Adipocyte (in vitro differentiated cells): ENCODE measurements around the gene GMFB.

Source experiments
- DNase-seq: peaks from one replicate; pipeline ENCODE4 v3.0.0-alpha.2; 2015; ENCODE audit warnings: low read depth
- H3K27me3 ChIP-seq: replicated peaks from 2 replicates; pipeline ENCODE4 v1.7.0; 2013; ENCODE audit warnings: mild to moderate bottlenecking, low read length, moderate library complexity; ENCODE audit not compliant: control insufficient read depth, insufficient read depth
- H3K36me3 ChIP-seq: 2 replicates; pipeline ENCODE4 v1.7.0; 2013; ENCODE audit warnings: low read length, mild to moderate bottlenecking, moderate library complexity; ENCODE audit not compliant: control insufficient read depth, insufficient read depth, severe bottlenecking
- H3K4me1 ChIP-seq: 2 replicates; pipeline ENCODE4 v1.7.0; 2013; ENCODE audit warnings: mild to moderate bottlenecking, low read length, moderate library complexity; ENCODE audit not compliant: control insufficient read depth, insufficient read depth
- H3K4me3 ChIP-seq: 2 replicates; pipeline ENCODE4 v1.7.0; 2013; ENCODE audit warnings: mild to moderate bottlenecking, low read length, moderate library complexity
- H3K9ac ChIP-seq: 2 replicates; pipeline ENCODE4 v1.7.0; 2013; ENCODE audit warnings: mild to moderate bottlenecking, low read length, moderate library complexity
- H3K9me3 ChIP-seq: 2 replicates; pipeline ENCODE4 v1.7.0; 2013; ENCODE audit warnings: mild to moderate bottlenecking, low read length, moderate library complexity; ENCODE audit not compliant: control insufficient read depth

GMFB gene

DNA sequence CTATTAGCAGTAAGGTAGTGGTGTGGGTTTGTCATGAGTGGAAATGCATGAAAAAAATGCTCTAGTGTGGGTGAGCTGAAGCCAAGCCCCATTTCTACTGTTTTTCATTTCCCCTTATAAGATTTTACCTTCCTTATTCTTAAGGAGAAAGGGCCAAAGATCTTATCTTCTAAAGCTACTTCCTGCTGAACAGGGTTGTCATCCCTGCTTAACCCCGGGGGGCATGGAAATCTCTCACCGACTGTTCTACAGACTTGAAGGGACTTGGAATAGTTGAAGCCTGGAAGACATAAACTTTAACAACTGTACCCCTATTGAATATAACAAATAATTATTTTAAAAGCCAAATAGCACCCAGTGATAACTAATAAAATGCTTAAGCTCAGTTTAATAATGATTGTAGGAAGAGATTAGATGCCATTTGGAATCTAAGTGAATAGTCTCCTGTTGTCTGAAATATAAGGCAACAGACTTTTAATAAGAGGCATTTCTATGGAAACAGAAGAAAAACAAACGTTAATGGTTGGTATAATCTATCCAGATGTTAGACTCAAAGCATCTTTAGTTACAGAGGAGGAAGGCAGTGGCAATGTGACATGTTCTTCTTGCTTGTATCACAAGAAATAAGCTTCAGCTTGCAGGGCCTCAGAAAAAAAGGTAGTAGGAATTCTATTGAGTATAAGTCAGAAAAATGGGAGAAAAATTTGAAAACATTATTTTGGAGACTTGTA lies 1.8 kb upstream of the GMFB start:
- DNase-seq, result no peak
- Histone ChIP-seq H3K4me1 (peaks cover 19% of the 10 kb centered on the region), H3K9me3 (no peaks in the 10 kb centered on the region), H3K36me3 (no peaks in the 10 kb centered on the region), H3K27me3 (no peaks in the 10 kb centered on the region), H3K9ac (no peak overlapping the region), H3K4me3 (no peak overlapping the region)

DNA sequence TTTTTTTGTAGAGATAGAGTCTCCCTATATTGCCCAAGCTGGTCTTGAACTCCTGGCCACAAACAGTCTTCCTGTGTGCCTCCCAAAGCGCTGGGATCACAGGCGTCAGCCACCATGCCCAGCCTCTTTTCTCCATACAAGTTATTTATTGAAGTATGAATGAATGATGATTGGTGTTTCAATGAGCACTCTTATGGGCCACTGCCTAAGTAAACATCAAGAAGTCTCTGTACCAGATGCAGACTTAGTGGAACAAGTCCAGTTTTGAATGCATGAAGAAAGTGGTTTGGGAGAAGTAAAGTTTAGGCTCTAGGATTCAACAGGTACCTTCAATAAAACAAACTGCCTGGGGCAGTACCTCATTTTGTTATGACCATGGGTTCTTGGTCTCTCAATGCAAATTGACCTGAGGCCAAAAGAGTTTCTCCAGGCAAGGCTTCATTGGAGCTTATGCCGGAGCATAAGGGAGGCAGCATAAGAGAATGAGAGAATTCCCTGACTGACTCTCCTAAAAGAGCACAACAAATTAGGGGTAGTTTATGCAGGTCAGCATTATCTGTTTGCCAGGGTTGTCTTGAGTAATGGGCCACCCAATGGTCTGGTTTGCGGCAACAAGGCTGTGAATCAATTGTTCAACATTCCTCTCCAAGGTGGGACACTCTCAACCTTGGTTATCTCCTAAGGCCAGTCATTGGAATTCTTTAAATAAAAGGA lies 1.1 kb upstream of the GMFB start:
- peaks cover 19% of the 10 kb centered on the region for H3K4me1 ChIP-seq
- H3K36me3 ChIP-seq, result no peaks in the 10 kb centered on the region
- no peak for DNase-seq
- H3K9me3 ChIP-seq, result no peaks in the 10 kb centered on the region
- H3K9ac ChIP-seq, result peak overlapping the region; percentile 99
- peak overlapping the region; percentile 99 for H3K4me3 ChIP-seq
- no peaks in the 10 kb centered on the region for H3K27me3 ChIP-seq

DNA sequence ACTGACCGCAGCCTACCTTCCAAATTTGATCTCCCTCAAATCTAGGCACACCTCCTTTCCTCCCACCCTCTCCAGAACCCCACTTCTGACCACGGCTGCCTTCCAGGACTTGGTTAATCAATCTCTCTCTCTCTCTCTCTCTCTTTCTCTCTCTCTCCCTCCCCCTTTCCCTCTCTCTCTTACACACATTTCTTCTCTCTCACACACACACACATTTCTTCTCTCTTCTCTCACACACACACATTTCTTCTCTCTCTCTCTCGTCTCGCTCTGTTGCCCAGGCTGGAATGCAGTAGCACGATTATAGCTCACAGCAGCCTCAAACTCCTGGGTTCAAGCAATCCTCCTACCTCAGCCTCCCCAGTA lies 521 bp upstream of the GMFB start:
- no peak for DNase-seq
- no peaks in the 10 kb centered on the region for H3K9me3 ChIP-seq
- H3K4me3 ChIP-seq, result peak overlapping the region; percentile 99
- H3K9ac ChIP-seq, result peak overlapping the region; percentile 99
- H3K27me3 ChIP-seq, result no peaks in the 10 kb centered on the region
- peaks cover 22% of the 10 kb centered on the region for H3K4me1 ChIP-seq
- no peaks in the 10 kb centered on the region for H3K36me3 ChIP-seq

DNA sequence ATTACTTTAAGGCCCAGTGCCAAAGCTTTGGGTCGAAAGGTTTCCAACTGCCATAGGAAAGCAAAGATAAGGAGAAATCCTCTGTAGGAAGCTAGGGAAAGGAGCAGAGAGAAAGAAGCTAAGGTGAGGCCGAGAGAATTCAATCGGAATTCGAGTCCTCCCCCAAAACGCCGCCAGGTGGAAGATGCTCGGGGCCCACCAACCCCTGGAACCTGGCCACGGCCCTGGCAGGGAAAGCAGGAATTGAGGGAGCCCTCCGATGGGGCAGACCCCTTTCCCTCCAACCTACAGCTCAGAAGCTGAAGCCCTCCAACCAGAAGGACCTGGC lies 498 bp downstream of the GMFB start:
- Histone ChIP-seq H3K27me3 (no peaks in the 10 kb centered on the region), H3K4me3 (peak overlapping the region; percentile 99), H3K36me3 (peaks cover 3% of the 10 kb centered on the region), H3K9ac (peak overlapping the region; percentile 99), H3K9me3 (no peaks in the 10 kb centered on the region), H3K4me1 (peaks cover 28% of the 10 kb centered on the region)
- DNase-seq, result no peak

DNA sequence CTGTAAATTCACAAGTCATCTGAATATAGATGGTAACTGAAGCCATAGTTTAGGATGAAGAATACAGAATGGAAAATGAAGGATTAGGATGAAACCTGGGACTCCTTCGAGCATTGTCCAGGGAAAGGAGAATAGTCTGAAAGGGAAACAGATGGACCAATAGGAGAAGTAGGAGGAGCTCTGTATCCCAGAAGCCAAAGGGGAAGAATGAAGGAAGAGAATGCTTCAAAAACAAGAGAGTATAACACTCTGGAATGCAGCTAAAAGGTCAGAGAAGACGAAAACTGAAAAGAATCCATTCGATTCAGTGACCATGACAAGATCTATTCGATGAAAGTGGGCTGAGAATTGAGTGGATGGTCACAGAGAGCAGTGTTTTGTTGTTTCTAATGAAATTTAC lies 1.0 kb downstream of the GMFB start:
- peak; percentile 68 for DNase-seq

DNA sequence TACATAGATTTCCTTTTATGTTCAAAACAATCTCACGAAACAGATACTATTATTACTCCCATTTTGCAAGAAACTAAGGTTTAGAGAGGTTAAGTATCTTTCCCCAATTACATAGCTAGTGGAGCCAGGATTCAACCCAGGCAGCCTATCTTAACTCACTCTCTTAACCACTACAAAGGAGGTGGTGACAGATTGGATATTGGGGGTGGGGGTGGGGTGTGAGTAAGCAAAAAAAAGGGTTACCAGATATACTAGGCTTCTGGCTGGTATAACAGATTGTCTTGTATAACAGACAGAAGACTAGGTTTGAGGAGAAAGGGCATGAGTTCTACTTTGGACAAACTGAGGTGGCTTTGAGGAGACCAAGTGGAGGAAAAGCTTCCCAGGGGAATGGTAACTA lies 2.1 kb downstream of the GMFB start:
- Histone ChIP-seq H3K9me3 (no peaks in the 10 kb centered on the region), H3K4me3 (peak overlapping the region; percentile 46)
- no peak for DNase-seq

More for the DNA sequence above, 1.0 kb downstream of the GMFB start:
- H3K4me3 ChIP-seq, result peak overlapping the region; percentile 99
- H3K27me3 ChIP-seq, result no peaks in the 10 kb centered on the region
- H3K9me3 ChIP-seq, result no peaks in the 10 kb centered on the region
- H3K4me1 ChIP-seq, result peaks cover 31% of the 10 kb centered on the region
- H3K9ac ChIP-seq, result peak overlapping the region; percentile 99
- H3K36me3 ChIP-seq, result peaks cover 8% of the 10 kb centered on the region

DNA sequence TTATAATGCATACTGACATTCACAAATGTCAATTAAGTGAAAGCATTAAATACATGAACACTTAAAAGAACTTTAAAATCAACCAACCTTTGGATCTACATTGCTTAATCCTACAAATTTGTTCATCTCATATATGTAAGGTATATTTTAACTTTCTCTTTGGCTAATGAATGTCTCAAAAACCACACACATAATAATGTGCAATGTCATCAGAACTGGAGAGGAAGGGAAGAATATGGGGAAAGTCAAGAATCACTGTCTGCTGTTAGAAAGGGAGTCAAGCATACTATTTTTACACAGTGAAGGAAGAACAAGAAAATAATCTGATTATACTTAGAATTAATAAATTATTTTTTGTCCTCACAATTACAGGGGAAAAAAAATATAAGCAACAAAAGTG lies 4.9 kb downstream of the GMFB start:
- Histone ChIP-seq H3K9ac (no peak overlapping the region), H3K4me3 (no peak overlapping the region), H3K9me3 (no peaks in the 10 kb centered on the region), H3K4me1 (peaks cover 38% of the 10 kb centered on the region), H3K27me3 (no peaks in the 10 kb centered on the region), H3K36me3 (peaks cover 41% of the 10 kb centered on the region)
- no peak for DNase-seq

More for the DNA sequence above, 2.1 kb downstream of the GMFB start:
- Histone ChIP-seq H3K9ac (no peak overlapping the region), H3K4me1 (peaks cover 31% of the 10 kb centered on the region), H3K27me3 (no peaks in the 10 kb centered on the region), H3K36me3 (peaks cover 19% of the 10 kb centered on the region)

DNA sequence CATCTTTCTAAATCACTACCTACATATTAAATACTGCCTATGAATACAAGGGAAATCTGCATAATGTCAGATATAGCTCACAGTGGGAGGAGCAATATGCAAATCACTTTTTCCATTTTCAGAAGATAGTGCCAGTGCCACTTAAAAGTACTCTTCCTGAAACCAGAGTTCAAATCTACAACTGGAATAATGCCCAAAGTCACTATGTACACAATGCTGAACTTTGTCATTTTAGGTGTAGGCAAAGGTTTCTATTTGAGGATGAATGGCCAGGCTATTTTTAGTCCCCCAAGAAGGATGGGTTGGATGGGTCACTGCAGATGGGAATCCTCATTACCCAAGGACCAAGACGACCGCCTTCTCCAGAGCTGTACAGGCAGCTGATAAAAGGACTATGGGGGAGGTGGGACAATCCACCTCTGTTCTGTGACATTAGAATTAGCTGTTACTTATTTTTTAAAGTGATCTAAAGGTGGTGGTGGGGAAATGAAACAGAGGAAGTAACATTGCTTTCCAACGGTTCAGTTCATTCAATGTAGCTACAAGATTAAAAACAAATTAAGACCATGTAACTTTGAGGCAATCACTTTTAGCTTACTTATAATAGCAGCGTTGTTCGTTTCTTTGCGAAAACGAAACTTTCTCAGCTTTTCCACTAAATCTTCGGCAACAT lies 5.6 kb downstream of the GMFB start:
- no peak for DNase-seq
- no peaks in the 10 kb centered on the region for H3K9me3 ChIP-seq
- H3K27me3 ChIP-seq, result no peaks in the 10 kb centered on the region
- H3K4me3 ChIP-seq, result no peak overlapping the region
- H3K36me3 ChIP-seq, result peaks cover 41% of the 10 kb centered on the region
- H3K9ac ChIP-seq, result no peak overlapping the region
- H3K4me1 ChIP-seq, result peaks cover 45% of the 10 kb centered on the region

DNA sequence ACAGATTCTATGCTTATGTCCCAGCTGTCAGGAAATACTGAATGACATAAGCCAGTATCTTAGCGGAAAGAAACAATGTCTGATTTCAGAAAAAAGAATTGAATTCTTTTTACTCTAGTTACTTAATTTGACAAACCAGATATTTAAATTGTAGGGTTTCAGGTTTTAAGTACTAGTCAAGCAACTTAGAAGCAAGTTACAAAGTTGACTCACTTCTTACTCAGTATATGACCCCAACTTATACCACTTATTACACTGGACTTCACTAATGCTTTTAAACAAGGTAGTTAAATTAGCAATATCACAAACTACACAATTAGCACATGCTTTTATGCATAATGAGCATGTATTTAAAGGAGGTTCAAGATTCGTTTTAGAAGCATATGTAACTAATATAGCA lies 7.1 kb downstream of the GMFB start:
- H3K27me3 ChIP-seq, result no peaks in the 10 kb centered on the region
- no peak for DNase-seq
- no peak overlapping the region for H3K9ac ChIP-seq
- H3K9me3 ChIP-seq, result no peaks in the 10 kb centered on the region
- H3K4me3 ChIP-seq, result no peak overlapping the region
- H3K36me3 ChIP-seq, result peaks cover 54% of the 10 kb centered on the region
- H3K4me1 ChIP-seq, result peaks cover 42% of the 10 kb centered on the region

DNA sequence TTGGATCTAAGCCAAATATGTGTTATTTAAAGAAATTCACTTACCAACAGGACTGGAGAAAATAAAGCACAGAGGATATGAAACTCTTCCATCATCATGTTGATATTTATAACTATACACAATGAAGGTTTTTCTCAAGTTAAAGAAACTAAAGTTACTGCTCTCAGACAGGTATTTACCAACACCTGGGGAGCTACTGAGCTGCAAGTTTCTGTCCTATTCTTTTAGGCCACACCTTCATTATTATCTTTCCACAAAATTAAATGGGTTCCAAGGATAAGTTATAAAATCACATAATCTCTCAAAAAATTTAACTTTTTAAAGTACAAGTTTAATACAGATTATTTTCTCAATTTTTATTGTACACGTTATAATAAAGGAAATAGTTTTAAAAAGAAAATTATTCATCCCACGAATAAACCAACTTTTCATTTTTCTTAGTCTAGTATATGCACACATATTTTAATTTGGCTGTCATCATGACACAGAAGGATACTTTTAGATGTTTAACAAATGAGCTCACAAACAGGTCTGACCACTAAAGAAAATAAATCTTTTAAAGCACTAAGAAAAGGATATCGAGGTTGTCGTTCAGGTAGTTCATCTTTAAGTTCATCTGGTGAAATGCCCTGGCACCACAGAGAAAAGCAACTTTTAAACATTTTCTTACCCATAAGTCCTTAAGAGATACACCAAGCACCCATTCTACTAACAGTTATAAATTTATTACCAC lies 7.8 kb downstream of the GMFB start:
- no peaks in the 10 kb centered on the region for H3K9me3 ChIP-seq
- H3K27me3 ChIP-seq, result no peaks in the 10 kb centered on the region
- H3K4me1 ChIP-seq, result peaks cover 38% of the 10 kb centered on the region
- H3K4me3 ChIP-seq, result no peak overlapping the region
- H3K36me3 ChIP-seq, result peaks cover 59% of the 10 kb centered on the region
- DNase-seq, result no peak
- no peak overlapping the region for H3K9ac ChIP-seq

DNA sequence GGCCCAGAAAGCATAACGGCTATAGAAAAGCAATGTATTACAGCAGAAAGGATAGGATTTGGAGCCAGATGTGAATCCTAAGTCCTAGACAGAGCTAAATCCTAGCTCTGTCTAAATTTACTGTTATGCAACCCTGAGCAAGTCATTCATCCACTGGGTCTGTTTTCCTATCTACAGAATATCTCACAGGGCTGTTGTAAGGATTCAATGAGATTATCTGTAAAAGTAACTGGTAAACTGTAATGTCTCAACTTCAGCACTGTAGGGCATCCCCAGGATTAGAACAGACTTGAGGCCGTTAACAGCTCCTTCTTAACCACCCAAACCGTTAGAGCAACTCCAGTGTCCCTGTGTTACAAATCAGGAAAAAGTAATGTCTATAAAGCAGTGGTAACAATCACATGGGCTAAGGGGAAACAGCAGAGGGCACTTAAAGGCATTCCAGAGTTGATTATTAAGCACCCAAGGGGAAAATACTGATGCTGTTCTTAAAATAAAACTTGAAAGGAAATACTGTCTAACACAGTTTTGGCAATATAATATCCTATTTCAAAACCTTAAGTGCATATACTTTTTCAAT lies 10.1 kb downstream of the GMFB start:
- no peak for DNase-seq
- Histone ChIP-seq H3K36me3 (peaks cover 59% of the 10 kb centered on the region), H3K9ac (peak overlapping the region; percentile 3), H3K9me3 (no peaks in the 10 kb centered on the region), H3K27me3 (no peaks in the 10 kb centered on the region), H3K4me3 (peak overlapping the region; percentile 1), H3K4me1 (peaks cover 56% of the 10 kb centered on the region)
